ENCODE measurements around the gene MAPKBP1.
"Not testable (repeated sequence)": the region's sequence is repeated elsewhere in the genome, so short reads cannot be mapped to it uniquely, and the experiment has no call there.

MAPKBP1 gene, protein sequence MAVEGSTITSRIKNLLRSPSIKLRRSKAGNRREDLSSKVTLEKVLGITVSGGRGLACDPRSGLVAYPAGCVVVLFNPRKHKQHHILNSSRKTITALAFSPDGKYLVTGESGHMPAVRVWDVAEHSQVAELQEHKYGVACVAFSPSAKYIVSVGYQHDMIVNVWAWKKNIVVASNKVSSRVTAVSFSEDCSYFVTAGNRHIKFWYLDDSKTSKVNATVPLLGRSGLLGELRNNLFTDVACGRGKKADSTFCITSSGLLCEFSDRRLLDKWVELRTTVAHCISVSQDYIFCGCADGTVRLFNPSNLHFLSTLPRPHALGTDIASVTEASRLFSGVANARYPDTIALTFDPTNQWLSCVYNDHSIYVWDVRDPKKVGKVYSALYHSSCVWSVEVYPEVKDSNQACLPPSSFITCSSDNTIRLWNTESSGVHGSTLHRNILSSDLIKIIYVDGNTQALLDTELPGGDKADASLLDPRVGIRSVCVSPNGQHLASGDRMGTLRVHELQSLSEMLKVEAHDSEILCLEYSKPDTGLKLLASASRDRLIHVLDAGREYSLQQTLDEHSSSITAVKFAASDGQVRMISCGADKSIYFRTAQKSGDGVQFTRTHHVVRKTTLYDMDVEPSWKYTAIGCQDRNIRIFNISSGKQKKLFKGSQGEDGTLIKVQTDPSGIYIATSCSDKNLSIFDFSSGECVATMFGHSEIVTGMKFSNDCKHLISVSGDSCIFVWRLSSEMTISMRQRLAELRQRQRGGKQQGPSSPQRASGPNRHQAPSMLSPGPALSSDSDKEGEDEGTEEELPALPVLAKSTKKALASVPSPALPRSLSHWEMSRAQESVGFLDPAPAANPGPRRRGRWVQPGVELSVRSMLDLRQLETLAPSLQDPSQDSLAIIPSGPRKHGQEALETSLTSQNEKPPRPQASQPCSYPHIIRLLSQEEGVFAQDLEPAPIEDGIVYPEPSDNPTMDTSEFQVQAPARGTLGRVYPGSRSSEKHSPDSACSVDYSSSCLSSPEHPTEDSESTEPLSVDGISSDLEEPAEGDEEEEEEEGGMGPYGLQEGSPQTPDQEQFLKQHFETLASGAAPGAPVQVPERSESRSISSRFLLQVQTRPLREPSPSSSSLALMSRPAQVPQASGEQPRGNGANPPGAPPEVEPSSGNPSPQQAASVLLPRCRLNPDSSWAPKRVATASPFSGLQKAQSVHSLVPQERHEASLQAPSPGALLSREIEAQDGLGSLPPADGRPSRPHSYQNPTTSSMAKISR (N-terminal part only)

DNA sequence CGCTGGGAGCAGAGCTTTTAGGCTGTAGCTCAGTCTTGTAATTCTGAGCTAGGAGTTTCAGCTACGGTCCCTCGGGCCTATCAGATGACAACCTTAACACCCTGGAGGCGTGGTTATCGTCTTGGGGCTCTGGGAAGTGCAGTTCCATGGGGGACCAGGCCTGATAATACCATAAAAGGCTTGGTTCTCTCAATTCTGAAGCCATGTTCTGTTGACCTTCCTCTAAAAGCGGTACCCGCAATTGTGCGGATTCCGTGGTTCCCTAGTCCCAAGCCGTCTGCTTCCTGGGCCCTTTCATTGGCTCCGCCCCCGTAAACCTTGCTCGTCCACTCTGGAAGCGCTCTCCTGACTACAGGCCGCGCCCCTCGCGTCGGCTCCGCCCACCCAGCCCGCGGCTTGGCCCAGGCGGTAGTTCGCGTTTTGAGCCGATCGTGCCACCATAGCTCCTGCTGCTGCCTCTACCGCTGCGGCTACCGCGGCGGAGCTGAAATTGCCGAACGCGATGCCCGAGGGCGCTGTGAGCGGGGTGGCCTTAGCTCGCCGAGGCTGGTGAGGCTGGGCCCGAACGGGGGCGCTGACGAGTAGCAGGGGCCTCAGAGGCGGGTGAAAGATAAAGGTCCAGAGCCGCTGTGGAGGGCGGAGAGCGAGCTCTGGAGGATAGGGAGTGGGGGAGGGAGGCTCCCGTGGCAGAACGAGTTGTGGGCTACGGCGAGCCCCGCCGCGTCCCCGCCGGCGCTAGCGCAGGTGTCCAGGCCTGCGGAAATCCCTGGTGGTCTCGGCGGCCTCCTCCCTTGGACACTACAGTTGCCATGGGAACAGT, at the start of gene MAPKBP1:
Gene MAPKBP1 (plus strand): TSS at position 423 of the 820 bp plus-strand sequence. CDS start 792 bp downstream, outside the sequence.
- peak; percentile 99 for DNase-seq

DNA sequence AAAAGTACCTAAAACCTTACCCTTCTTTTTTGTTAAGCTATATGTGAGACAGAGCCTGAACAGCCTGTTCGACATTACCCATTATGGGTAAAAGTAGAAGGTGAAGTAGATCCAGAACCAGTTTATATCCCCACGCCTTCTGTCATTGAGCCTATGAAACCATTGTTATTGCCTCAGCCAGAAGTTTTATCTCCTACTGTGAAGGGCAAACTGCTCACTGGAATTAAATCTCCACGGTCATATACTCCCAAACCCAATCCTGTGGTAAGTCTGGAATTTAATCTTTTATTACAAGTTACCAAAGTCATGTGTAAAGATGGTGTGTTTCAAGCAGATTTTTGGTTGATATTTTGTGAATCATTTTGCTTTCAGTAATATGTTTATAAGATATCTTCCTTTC, 47.1 kb upstream of the MAPKBP1 start:
- no peak for DNase-seq

DNA sequence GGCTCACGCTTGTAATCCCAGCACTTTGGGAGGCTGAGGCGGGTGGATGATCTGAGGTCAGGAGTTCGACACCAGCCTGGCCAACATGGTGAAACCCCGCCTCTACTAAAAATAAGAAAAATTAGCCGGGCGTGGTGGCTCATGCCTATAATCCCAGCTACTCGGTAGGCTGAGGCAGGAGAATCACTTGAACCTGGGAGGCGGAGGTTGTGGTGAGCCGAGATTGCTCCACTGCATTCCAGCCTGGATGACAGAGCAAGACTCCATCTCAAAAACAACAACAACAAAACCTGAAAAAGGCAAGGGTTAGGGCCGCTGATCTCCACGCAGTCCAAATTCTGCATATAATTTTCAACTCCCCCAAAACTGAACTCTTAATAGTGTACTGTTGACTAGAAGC, 46.2 kb upstream of the MAPKBP1 start:
- DNase-seq = not testable (repeated sequence)

DNA sequence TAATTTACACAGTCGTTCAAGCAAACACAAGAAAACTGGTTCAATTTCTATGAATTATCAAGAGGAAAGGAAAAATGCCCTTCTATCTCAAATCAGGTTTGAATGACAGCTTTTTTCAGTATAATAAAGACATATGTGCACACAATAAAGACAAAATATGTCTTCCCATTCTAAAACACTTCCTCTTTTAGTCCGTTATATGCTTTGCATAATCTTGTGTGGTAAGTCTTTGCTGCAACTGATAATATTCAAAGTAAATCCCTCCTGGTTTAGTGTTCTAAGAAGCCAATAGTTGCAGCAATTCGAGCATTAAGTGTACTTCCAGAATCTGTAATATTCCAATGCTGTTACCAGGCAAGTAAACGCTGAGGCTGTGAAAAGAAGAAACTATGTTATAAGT, 43.7 kb upstream of the MAPKBP1 start:
- DNase-seq = no peak

DNA sequence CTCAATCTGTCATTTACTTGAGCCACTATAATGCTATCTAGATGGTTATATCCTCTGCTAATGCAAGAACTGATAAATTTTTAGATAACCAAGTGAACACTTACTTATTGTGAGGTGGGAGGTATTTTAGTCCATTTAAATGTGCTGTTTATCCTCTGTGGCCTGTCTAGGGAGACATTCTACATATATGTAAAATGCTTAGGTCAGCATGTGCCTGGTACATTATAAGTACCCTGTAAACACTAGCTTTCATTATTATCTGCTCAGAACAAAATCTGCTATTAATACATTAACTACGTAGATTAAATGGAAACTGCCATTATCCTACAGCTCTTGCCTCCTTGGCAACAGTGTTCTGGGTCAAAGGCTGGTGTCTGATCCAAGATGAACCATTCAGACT, 41.8 kb upstream of the MAPKBP1 start:
- no peak for DNase-seq

DNA sequence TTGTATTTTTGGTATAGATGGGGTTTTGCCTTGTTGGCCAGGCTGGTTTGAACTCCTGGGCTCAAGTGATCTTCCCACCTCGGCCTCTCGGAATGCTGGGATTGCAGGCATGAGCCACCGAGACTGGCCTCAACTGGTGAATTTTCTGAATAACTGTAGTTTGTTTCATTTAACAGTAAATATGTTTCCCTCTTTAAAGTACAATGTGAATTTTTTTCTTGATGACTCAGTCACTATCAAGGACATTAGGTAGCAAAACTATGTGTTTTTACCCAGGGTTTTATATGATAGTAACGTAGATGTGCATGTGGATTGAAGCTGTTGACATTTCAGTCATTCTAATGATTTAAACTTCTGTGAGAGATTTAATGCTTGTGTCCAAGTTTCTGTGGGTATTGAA, 40.2 kb upstream of the MAPKBP1 start:
- no peak for DNase-seq

DNA sequence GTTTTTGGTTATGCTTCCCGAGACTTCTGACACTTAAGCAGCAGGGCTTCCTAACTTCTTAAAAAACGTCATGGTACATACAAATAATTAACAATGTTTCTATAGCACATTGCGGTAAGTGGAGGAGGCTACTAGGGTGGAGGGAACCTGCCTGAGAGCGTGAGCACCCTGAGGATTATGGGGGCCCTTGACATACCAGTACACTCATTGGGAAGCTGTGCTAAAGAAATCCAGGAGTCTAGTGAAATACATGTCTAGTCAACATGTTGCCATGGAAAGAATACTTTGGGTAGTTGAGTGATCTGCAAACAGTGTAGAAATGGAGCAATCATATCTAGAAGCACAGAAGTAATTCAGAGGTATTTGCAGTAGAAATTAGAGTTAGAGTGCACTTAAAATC, 39.2 kb upstream of the MAPKBP1 start:
- DNase-seq = no peak

DNA sequence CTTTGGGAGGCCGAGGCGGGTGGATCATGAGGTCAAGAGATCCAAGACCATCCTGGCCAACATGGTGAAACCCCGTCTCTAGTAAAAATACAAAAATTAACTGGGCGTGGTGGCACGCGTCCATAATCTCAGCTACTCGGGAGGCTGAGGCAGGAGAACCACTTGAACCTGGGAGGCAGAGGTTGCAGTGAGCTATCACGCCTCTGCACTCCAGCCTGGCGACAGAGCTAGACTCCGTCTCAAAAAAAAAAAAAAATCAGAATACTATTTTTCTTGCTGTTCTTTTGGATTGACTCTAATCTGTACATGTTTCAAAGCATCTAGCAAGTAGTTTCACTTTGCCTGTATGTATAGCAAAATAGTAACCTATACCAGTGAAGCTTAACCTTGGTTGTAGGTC, 38.8 kb upstream of the MAPKBP1 start:
- not testable (repeated sequence) for DNase-seq

DNA sequence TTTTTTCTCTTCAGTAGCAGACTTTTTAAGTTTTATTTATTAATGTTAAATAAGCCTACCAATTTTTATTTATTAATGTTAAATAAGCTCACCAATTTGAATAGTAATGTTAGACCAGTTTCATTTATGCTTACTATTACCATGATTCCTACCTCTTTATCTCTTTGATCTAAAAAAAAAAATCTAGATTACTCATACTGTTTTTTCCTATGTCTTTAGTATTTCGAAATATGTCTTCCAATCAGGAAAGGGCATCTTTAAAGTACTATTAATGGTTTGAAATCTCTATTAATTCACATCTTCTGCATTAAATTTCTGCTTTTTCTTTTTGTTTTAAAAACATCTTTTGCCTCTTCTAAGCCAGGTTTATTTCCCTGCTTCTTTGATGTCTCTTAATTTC, 27.5 kb upstream of the MAPKBP1 start:
- no peak for DNase-seq

DNA sequence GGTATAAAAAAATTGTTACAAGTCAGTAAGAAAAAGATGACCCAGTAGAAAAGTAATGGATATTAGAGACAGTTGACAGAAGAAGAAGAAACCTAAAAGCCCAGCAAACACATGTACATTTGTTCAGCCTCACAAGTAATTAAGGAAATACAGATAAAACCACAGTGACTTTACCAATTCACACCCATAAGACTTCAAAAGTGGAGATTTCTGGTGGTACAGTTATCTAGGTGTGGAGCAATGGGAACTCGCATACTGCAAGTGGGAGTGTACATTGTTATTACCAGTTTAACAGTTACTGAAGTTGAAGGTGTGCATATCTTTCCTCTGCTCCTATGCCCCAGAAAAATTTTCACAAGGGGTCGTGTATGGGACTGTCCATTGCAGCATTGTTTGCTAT, 18.1 kb upstream of the MAPKBP1 start:
- no peak for DNase-seq

DNA sequence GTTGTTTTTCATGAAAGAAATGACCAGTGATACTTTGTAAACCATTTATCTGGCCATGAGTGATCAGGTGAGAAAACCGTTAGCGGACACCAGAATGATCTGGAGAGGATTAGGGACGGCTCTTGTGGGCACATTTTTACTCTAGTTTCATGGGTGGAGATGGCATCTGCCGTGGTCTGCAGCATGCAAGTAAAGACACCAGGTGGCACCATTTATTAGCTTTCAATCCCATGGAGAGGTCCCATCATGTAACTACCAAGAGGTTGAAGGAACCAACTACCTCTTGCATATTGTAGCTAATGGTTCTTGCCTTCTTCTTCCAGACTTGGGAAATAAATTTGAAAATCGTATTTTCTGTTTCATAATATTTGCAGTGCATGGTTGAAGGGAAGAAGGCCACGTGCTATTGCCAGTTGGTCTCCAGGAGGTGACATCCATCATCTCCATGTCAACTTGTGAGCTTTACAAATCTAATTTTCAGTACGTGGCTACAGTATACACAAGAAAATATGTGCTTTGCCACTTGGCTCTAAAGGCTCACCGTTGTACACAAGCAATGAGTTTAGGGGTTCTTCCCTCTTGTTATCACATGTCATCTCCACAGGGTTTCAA, 1.5 kb upstream of the MAPKBP1 start:
- no peak for DNase-seq

DNA sequence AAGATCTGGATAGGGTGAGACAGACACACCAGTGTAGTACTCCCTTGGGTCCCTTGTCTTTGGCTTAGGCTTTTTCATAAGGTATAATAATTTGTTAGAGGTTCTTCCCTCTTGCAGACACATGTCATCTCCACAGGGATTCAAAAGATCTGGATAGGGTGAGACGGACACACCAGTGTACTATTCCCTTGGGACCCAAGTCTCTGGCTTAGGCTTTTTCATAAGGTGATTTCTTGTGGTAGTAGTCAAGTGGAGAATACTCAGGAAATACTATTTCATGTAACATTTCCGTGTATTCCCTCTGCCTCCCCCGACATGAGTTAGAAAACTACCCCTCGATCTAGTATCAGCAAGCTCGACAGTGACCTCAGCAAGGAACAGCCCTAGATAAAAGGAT, 954 bp upstream of the MAPKBP1 start:
- DNase-seq = no peak

DNA sequence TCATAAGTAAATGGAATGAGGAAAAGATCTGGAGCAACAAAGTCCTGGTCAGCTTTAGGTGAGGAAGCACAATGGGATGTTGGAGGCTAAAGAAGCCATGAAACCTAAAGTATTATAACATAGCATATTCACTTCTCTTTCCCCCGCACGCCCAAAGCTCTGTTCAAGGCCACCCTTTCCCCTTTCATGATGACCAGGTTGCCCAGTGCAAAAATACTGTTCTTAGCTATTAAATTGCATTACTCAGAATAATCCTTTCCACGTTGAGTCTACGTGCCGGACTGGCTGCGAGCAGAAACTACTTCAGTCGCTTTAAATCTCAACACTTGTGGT, 589 bp upstream of the MAPKBP1 start:
- no peak for DNase-seq

DNA sequence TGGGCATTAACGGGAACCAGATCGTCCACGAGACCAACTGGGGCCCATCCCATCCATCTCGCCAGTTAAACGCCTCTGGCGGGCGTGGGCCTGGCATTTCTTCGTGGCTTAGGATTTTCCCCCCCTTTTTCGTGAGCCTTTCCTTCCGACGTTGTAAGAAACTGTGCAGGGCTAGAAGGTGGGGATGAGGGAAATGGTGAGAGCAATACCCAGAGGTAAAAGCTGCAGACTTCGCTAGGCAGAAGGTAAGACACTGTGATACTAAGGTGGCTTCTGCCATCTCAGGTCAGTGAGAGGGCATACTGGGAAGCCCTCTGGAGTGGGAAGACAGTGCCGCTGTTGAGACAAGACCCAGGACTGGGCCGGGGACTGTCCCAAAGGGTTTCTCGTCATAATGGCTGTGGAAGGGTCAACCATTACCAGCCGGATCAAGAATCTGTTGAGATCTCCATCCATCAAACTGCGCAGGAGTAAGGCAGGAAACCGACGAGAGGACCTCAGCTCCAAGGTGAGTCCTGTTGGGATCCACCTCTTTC, 666 bp downstream of the MAPKBP1 start:
- DNase-seq = no peak

DNA sequence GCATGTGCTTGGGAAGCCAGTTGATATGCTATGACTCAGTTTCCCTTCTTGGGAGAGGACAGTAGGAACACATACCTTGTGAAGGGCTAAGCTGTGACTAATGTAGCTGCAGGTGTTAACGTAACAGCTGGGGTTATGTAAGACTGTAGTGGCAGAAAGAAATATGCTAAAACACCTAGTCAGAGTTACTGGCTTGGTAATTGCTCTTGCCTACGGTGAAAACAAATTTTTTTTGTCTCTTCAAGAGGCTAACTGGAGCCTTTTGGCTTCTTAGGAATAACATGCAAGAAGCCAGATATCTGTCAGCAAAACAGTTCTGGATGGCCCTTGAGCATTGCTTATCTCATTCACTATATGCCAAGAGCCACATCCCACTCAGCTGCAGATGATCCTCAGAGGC, 1.4 kb downstream of the MAPKBP1 start:
- no peak for DNase-seq

DNA sequence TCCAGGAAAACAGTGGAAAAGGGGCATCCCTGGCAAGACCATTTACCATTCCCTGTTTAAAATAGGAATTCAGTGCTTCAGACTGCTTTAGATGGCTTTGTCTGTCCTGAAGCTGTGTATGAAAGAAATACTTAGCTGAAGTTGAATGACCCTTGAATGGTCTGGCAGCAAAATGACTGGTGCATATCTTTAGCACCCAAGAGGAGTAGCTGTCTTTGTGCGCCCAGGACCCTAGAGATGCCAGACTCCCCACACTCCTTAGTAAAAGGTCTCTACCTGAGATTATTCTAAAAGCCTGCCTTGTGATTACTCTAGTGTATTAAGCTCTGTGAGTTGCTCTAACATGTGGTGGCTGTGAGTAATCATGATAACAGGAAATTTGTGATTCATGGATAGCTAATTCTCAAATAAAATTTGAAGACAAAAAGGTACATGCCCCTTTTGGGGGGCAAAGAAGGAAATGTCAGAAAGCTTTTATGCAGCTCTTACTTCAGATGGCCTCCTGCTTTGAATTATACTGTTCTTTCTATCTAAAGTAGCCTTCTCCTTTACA, 3.2 kb downstream of the MAPKBP1 start:
- no peak for DNase-seq

DNA sequence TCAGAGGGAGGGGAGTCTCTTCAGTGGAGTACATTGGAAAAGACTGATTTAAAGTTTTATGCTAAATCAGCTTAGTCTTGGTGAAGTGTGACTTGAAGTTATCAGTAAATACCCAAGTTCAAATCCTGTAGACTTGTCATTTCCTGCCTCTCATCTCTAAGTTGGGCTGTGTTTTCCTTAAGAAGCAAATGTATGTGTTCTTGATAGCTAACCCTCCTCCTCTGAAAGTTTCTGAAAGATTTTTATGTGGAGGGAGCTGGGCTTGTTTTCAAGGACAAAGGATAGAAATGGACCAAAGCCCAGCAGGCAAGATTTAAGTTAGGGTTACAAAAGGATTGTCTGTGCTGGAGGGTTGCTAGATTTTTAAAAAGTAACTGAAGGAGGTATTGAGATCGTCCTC, 4.2 kb downstream of the MAPKBP1 start:
- no peak for DNase-seq

DNA sequence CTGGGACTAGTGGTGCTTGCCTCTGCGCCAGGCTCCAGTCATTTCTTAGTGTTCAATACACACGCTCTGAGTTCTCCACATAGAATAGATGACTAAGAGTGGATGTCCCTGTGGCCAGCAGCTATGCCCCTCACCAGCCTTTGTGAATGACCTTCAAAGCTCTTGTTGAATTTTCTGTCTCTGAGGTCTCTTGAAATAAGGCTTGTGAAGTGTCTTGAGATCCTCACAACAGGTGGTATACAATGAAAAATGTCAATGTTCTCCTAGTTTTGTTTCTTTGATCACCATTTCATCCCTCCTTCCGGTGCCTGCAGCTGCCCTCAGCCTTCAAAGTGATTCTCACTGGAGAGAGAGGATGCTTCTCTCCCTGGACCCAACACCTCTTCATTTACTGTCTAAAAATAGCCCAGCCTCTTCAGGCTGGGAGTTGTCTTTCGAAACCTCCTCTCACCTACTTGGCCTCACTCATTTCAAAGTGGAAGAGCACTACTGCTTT, 5.4 kb downstream of the MAPKBP1 start:
- no peak for DNase-seq

DNA sequence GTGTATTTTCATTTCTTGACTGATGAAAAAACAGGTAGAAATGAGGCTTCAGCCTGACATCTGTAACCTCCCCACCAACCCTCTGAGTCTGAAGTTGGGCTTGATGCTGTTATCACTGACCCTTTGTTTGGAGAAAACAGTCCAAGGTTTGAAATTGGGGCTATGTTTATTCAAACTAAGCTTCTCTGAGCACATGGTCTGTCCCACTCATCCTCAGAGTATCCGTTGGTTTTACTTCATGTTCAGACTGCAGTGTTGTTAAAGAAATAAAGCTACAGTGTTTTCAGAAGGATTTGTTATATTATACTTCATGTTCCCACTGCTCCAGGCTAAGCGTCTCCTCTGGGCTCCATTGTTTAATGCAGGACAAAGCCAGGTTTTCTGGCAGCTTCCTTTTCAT, 6.0 kb downstream of the MAPKBP1 start:
- no peak for DNase-seq

DNA sequence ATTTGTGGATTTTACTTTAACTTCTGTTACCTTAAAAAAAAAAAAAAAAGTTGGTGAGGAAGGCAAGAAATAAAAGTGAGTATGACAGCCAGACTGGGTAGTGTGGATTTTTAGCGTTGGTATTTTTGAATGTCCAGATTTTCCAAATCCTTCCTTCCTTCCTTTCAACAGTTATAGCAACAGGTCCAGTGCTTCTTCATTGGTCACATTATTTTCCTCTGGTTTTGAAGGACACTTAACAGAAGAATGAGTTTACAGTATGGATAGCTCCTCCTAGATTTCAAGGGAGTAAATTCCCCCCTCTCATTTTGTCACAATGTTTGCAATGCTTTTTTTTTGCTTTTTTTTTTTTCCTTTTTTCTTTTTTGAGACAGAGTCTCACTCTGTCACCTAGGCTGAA, 6.4 kb downstream of the MAPKBP1 start:
- no peak for DNase-seq
